Mesenchymal stem cell (in vitro differentiated cells and primary cell): Measurements from ENCODE around the gene GPX5.

Experiments used
- DNase-seq: peaks from one replicate; pipeline ENCODE4 v3.0.0-alpha.2; 2013
- H2AFZ ChIP-seq: one replicate; pipeline ENCODE4 v1.6.1; 2013; ENCODE audit warnings: low read depth, mild to moderate bottlenecking, control low read depth, inconsistent platforms, low read length, moderate library complexity
- H2AK5ac ChIP-seq: 2 replicates; pipeline ENCODE4 v1.6.1; 2013; ENCODE audit warnings: low read length, moderate library complexity, mild to moderate bottlenecking, inconsistent platforms; ENCODE audit not compliant: severe bottlenecking
- H2BK120ac ChIP-seq: one replicate; pipeline ENCODE4 v1.6.1; 2013; ENCODE audit warnings: low read depth, mild to moderate bottlenecking, inconsistent platforms, low read length, moderate library complexity
- H2BK12ac ChIP-seq, 2 experiments: one replicate each; pipeline ENCODE4 v1.6.1; 2013; ENCODE audit warnings: inconsistent platforms in 2 of 2, low read length in 2 of 2, mild to moderate bottlenecking in 2 of 2, moderate library complexity in 2 of 2, control low read depth in 1 of 2
- H2BK15ac ChIP-seq: one replicate; pipeline ENCODE4 v1.6.1; 2013; ENCODE audit warnings: mild to moderate bottlenecking, low read depth, inconsistent platforms; ENCODE audit not compliant: poor library complexity, severe bottlenecking
- H2BK5ac ChIP-seq: 2 replicates; pipeline ENCODE4 v1.6.1; 2013; ENCODE audit warnings: low read depth, mild to moderate bottlenecking, low read length, control low read depth, inconsistent platforms; ENCODE audit not compliant: poor library complexity, severe bottlenecking
- H3K14ac ChIP-seq, 2 experiments: one replicate each; pipeline ENCODE4 v1.6.1; 2013; ENCODE audit warnings: inconsistent platforms in 2 of 2, low read length in 2 of 2, control low read depth in 1 of 2, mild to moderate bottlenecking in 1 of 2, moderate library complexity in 1 of 2
- H3K18ac ChIP-seq, 2 experiments: one replicate each; pipeline ENCODE4 v1.6.1; 2013; ENCODE audit warnings: inconsistent platforms in 2 of 2, low read length in 2 of 2, control low read depth in 1 of 2, low read depth in 1 of 2, mild to moderate bottlenecking in 1 of 2
- H3K23ac ChIP-seq, 2 experiments: one replicate each; pipeline ENCODE4 v1.6.1; 2013; ENCODE audit warnings: inconsistent platforms in 2 of 2, low read length in 2 of 2, mild to moderate bottlenecking in 2 of 2, moderate library complexity in 2 of 2, control low read depth in 1 of 2
- H3K27ac ChIP-seq: 2 replicates; pipeline ENCODE4 v1.5.1; 2013; ENCODE audit warnings: mild to moderate bottlenecking, moderate library complexity, low read length, control low read depth, inconsistent platforms; ENCODE audit not compliant: poor library complexity, severe bottlenecking
- H3K27me3 ChIP-seq, 2 experiments: 2 replicates each; pipeline versions ENCODE4 v1.6.1 to v1.7.0; 2013; ENCODE audit warnings: low read length in 2 of 2, mild to moderate bottlenecking in 2 of 2, moderate library complexity in 2 of 2, control low read depth in 1 of 2, inconsistent platforms in 1 of 2; ENCODE audit not compliant: control insufficient read depth in 1 of 2, insufficient read depth in 1 of 2
- H3K36me3 ChIP-seq, 2 experiments: 2 replicates each; pipeline versions ENCODE4 v1.6.1 to v1.7.0; 2013; ENCODE audit warnings: low read length in 2 of 2, control low read depth in 1 of 2, inconsistent platforms in 1 of 2, low read depth in 1 of 2, mild to moderate bottlenecking in 1 of 2; ENCODE audit not compliant: insufficient read depth in 2 of 2, control insufficient read depth in 1 of 2
- H3K4ac ChIP-seq, 2 experiments: one replicate each; pipeline ENCODE4 v1.6.1; 2013; ENCODE audit warnings: inconsistent platforms in 2 of 2, low read length in 2 of 2, mild to moderate bottlenecking in 2 of 2, moderate library complexity in 2 of 2, control low read depth in 1 of 2, low read depth in 1 of 2
- H3K4me1 ChIP-seq: 2 replicates; pipeline ENCODE4 v1.6.1; 2013; ENCODE audit warnings: low read depth, low read length, control low read depth; ENCODE audit not compliant: control insufficient read depth, insufficient read depth
- H3K4me2 ChIP-seq: 2 replicates; pipeline ENCODE4 v1.6.1; 2013; ENCODE audit warnings: low read length, mild to moderate bottlenecking, inconsistent platforms; ENCODE audit not compliant: poor library complexity, severe bottlenecking
- H3K4me3 ChIP-seq, 2 experiments: 2 replicates each; pipeline versions ENCODE4 v1.5.1 to v1.7.0; 2013; ENCODE audit warnings: low read length in 2 of 2, mild to moderate bottlenecking in 2 of 2, control low read depth in 1 of 2, low read depth in 1 of 2; ENCODE audit not compliant: insufficient read depth in 1 of 2
- H3K79me1 ChIP-seq: replicated peaks from 2 replicates; pipeline ENCODE4 v1.6.1; 2013; ENCODE audit warnings: mild to moderate bottlenecking, control low read depth, low read length, inconsistent platforms; ENCODE audit not compliant: poor library complexity, severe bottlenecking
- H3K9ac ChIP-seq: 2 replicates; pipeline ENCODE4 v1.7.0; 2013; ENCODE audit warnings: mild to moderate bottlenecking, low read length, moderate library complexity
- H3K9me3 ChIP-seq: 2 replicates; pipeline ENCODE4 v1.7.0; 2013; ENCODE audit warnings: mild to moderate bottlenecking, low read length; ENCODE audit not compliant: control insufficient read depth
- H4K8ac ChIP-seq: one replicate; pipeline ENCODE4 v1.6.1; 2013; ENCODE audit warnings: inconsistent platforms, mild to moderate bottlenecking, low read length, moderate library complexity
- H4K91ac ChIP-seq: one replicate; pipeline ENCODE4 v1.6.1; 2013; ENCODE audit warnings: mild to moderate bottlenecking, low read length, inconsistent platforms
- WGBS: methylation state at CpG from one replicate; pipeline ENCODE4 v1.1.7; 2013; ENCODE audit warnings: mixed read lengths; 5-methylcytosine and 5-hydroxymethylcytosine counted together

GPX5 gene

GRCh38 chr6:28486533-28486932 lies 39.1 kb upstream of the GPX5 start:
- Histone ChIP-seq H3K4me2 (no peak overlapping the region), H2BK15ac (no peak overlapping the region), H3K23ac (no peak overlapping the region), H3K79me1 (no peaks in the 10 kb centered on the region), H2AK5ac (no peak overlapping the region), H2BK12ac (no peak overlapping the region), H2BK120ac (no peak overlapping the region), H3K18ac (no peak overlapping the region), H3K36me3 (no peaks in the 10 kb centered on the region), H3K27ac (no peak overlapping the region), H4K91ac (no peak overlapping the region), H2AFZ (no peak overlapping the region), H3K4me3 (no peak overlapping the region), H3K9me3 (no peaks in the 10 kb centered on the region), H3K27me3 (peaks cover 10 to 16% of the 10 kb centered on the region in 2 experiments), H3K9ac (no peak overlapping the region), H3K14ac (no peak overlapping the region), H3K4me1 (no peaks in the 10 kb centered on the region), H2BK5ac (no peak overlapping the region), H4K8ac (no peak overlapping the region), H3K4ac (no peak overlapping the region)
- WGBS = no CpG with 5 or more reads among the region's 1 CpG
- DNase-seq = no peak

GRCh38 chr6:28486988-28487742 lies 38.5 kb upstream of the GPX5 start:
- Histone ChIP-seq H3K4me2 (no peak overlapping the region), H2BK15ac (no peak overlapping the region), H2AFZ (no peak overlapping the region), H3K27me3 (peaks cover 4 to 11% of the 10 kb centered on the region in 2 experiments), H2BK12ac (no peak overlapping the region), H2AK5ac (no peak overlapping the region), H2BK5ac (no peak overlapping the region), H3K9me3 (no peaks in the 10 kb centered on the region), H3K14ac (no peak overlapping the region), H3K79me1 (no peaks in the 10 kb centered on the region), H4K8ac (no peak overlapping the region), H3K9ac (no peak overlapping the region), H3K4me1 (no peaks in the 10 kb centered on the region), H4K91ac (no peak overlapping the region), H3K18ac (no peak overlapping the region), H3K4me3 (no peak overlapping the region), H3K27ac (no peak overlapping the region), H2BK120ac (no peak overlapping the region), H3K36me3 (no peaks in the 10 kb centered on the region), H3K4ac (no peak overlapping the region), H3K23ac (no peak overlapping the region)
- no peak for DNase-seq
- WGBS = 64% methylated on average over 3 of the region's 3 CpGs

GRCh38 chr6:28488916-28489365 lies 36.7 kb upstream of the GPX5 start:
- Histone ChIP-seq H3K4ac (no peak overlapping the region), H3K9ac (peak overlapping the region; percentile 90), H3K14ac (no peak overlapping the region), H3K4me3 (peak overlapping the region; percentile 54 to 83), H3K9me3 (no peaks in the 10 kb centered on the region), H3K23ac (no peak overlapping the region), H3K18ac (no peak overlapping the region), H3K27ac (peak overlapping the region; percentile 11), H2AK5ac (no peak overlapping the region), H3K27me3 (peaks cover 0 to 5% of the 10 kb centered on the region in 2 experiments), H3K79me1 (no peaks in the 10 kb centered on the region), H4K8ac (no peak overlapping the region), H3K4me2 (peak overlapping the region; percentile 72), H2BK15ac (no peak overlapping the region), H3K36me3 (no peaks in the 10 kb centered on the region), H4K91ac (no peak overlapping the region), H3K4me1 (no peaks in the 10 kb centered on the region), H2BK5ac (no peak overlapping the region), H2BK120ac (no peak overlapping the region), H2AFZ (no peak overlapping the region), H2BK12ac (no peak overlapping the region)
- DNase-seq = peak; percentile 75
- WGBS = 5% methylated on average over 6 of the region's 14 CpGs

- H2BK120ac ChIP-seq = no peak overlapping the region
- WGBS = under 1% methylated on average over 36 of the region's 40 CpGs
- no peaks in the 10 kb centered on the region for H3K36me3 ChIP-seq
- peaks cover 0 to 5% of the 10 kb centered on the region in 2 experiments for H3K27me3 ChIP-seq
- peak overlapping the region; percentile 28 to 44 for H3K18ac ChIP-seq
- no peaks in the 10 kb centered on the region for H3K79me1 ChIP-seq
- no peaks in the 10 kb centered on the region for H3K9me3 ChIP-seq
- peak overlapping the region; percentile 43 for H4K91ac ChIP-seq
- no peak overlapping the region for H2AK5ac ChIP-seq
- H2BK12ac ChIP-seq = peak overlapping the region in 1 of 2 experiments; percentile 54
- H3K27ac ChIP-seq = peak overlapping the region; percentile 59
- H3K23ac ChIP-seq = no peak overlapping the region
- H4K8ac ChIP-seq = peak overlapping the region; percentile 89
- no peak overlapping the region for H3K4ac ChIP-seq
- H2BK15ac ChIP-seq = peak overlapping the region; percentile 44
- no peaks in the 10 kb centered on the region for H3K4me1 ChIP-seq
- no peak overlapping the region for H3K14ac ChIP-seq
- DNase-seq = peak; percentile 79
- peak overlapping the region; percentile 72 for H2AFZ ChIP-seq
- H2BK5ac ChIP-seq = no peak overlapping the region
- peak overlapping the region; percentile 68 to 83 for H3K4me3 ChIP-seq
- H3K9ac ChIP-seq = peak overlapping the region; percentile 90
- H3K4me2 ChIP-seq = peak overlapping the region; percentile 72
Observed at GRCh38 chr6:28489366-28490204, 36.1 kb upstream of the GPX5 start.
